Hepatocyte (in vitro differentiated cells): ENCODE results near the gene HOXC12. TPM values are rescaled to one million over a fixed set of nuclear protein-coding genes. Genes with fewer than 3 reads are reported as not detected.

Experiments
- DNase-seq: peaks from one replicate; pipeline ENCODE4 v3.0.0-alpha.2; 2016; ENCODE audit warnings: low spot score
- H2AFZ ChIP-seq: fragments of 200-600 bp; sonication (generic); 2 replicates; pipeline ENCODE4 v1.6.0; 2016; ENCODE audit warnings: antibody characterized with exemption, mild to moderate bottlenecking
- H3K27ac ChIP-seq: fragments of 200-600 bp; sonication (generic); 2 replicates; pipeline ENCODE4 v1.5.1; 2016; ENCODE audit warnings: mild to moderate bottlenecking
- H3K27me3 ChIP-seq: fragments of 200-600 bp; sonication (generic); 2 replicates; pipeline ENCODE4 v1.6.1; 2016
- H3K36me3 ChIP-seq: fragments of 200-600 bp; sonication (generic); replicated peaks from 2 replicates; pipeline ENCODE4 v1.5.1; 2016; ENCODE audit warnings: low read depth; ENCODE audit not compliant: insufficient read depth
- H3K4me1 ChIP-seq: fragments of 200-600 bp; sonication (generic); 2 replicates; pipeline ENCODE4 v1.5.1; 2016; ENCODE audit warnings: mild to moderate bottlenecking, moderate library complexity; ENCODE audit not compliant: insufficient read depth
- H3K4me2 ChIP-seq: fragments of 200-600 bp; sonication (generic); 2 replicates; pipeline ENCODE4 v1.6.0; 2016
- H3K4me3 ChIP-seq: fragments of 200-600 bp; sonication (generic); 2 replicates; pipeline ENCODE4 v1.5.1; 2016; ENCODE audit warnings: mild to moderate bottlenecking
- H3K79me2 ChIP-seq: fragments of 200-600 bp; sonication (generic); 2 replicates; pipeline ENCODE4 v1.6.0; 2017; ENCODE audit warnings: mild to moderate bottlenecking
- H3K9me2 ChIP-seq: fragments of 200-600 bp; sonication (generic); replicated peaks from 2 replicates; pipeline ENCODE4 v1.6.0; 2017; ENCODE audit warnings: mild to moderate bottlenecking; ENCODE audit not compliant: insufficient read depth
- H3K9me3 ChIP-seq: fragments of 200-600 bp; sonication (generic); 2 replicates; pipeline ENCODE4 v1.5.1; 2016; ENCODE audit warnings: low read depth, mild to moderate bottlenecking
- H4K20me1 ChIP-seq: fragments of 200-600 bp; sonication (generic); 2 replicates; pipeline ENCODE4 v1.6.0; 2016; ENCODE audit warnings: mild to moderate bottlenecking; ENCODE audit not compliant: insufficient read depth, poor library complexity, severe bottlenecking
- CTCF ChIP-seq: fragments of 200-600 bp; sonication (generic); IDR thresholded peaks from 2 replicates; pipeline ENCODE4 v1.5.1; 2016; ENCODE audit warnings: antibody characterized with exemption, mild to moderate bottlenecking; ENCODE audit not compliant: poor library complexity
- EZH2 ChIP-seq: fragments of 200-600 bp; sonication (generic); IDR thresholded peaks from 2 replicates; pipeline ENCODE4 v1.6.1; 2016; ENCODE audit warnings: antibody characterized with exemption, mild to moderate bottlenecking, borderline replicate concordance
- EZH2phosphoT487 ChIP-seq: fragments of 200-600 bp; sonication (generic); IDR thresholded peaks from one replicate; pipeline ENCODE4 v1.6.1; 2018; ENCODE audit warnings: antibody characterized with exemption, mild to moderate bottlenecking, low read depth, moderate library complexity; ENCODE audit not compliant: unreplicated experiment, severe bottlenecking
- WGBS: methylation state at CpG from one replicate; pipeline ENCODE4 v1.1.6; 2016; ENCODE audit warnings: low lambda C conversion rate; ENCODE audit errors: missing lambda C conversion rate; 5-methylcytosine and 5-hydroxymethylcytosine counted together
- polyA plus RNA-seq: library from polyadenylated mRNA; unstranded; fragments of >200 nt; fragmentation: Nextera tagmentation; extraction: Ambion mirVana; gene quantifications from 2 replicates; pipeline ENCODE4 v1.2.1, GENCODE V29; 2016
- total RNA-seq: library from RNA; depleted of rRNA; stranded (reverse); fragments of >200 nt; gene quantifications from 2 replicates; pipeline ENCODE4 v1.2.3, GENCODE V29; 2014

Gene HOXC12
- total and polyA plus RNA-seq, 2 experiments from 2014 or later: not detected

GRCh38 chr12:53944209-53944608 is 10.5 kb upstream of the HOXC12 start:
- no peak overlapping the region for H3K4me2 ChIP-seq
- DNase-seq: no peak
- H2AFZ ChIP-seq: no peak overlapping the region
- no peaks in the 10 kb centered on the region for H3K9me3 ChIP-seq
- H4K20me1 ChIP-seq: no peaks in the 10 kb centered on the region
- no peak overlapping the region for H3K4me3 ChIP-seq
- WGBS: 48% methylated on average over 4 of the region's 4 CpGs
- no peaks in the 10 kb centered on the region for H3K9me2 ChIP-seq
- no peaks in the 10 kb centered on the region for H3K36me3 ChIP-seq
- H3K79me2 ChIP-seq: no peaks in the 10 kb centered on the region
- peaks cover 99% of the 10 kb centered on the region for H3K27me3 ChIP-seq
- H3K27ac ChIP-seq: no peak overlapping the region
- H3K4me1 ChIP-seq: no peaks in the 10 kb centered on the region
- TF ChIP-seq CTCF (no peak), EZH2 (no peak), EZH2phosphoT487 (no peak)

GRCh38 chr12:53944907-53945847 is 9.5 kb upstream of the HOXC12 start:
- 20% methylated on average over 51 of the region's 51 CpGs for WGBS

GRCh38 chr12:53947743-53948142 is 7.0 kb upstream of the HOXC12 start:
- no peak overlapping the region for H2AFZ ChIP-seq
- H3K36me3 ChIP-seq: no peaks in the 10 kb centered on the region
- H3K4me1 ChIP-seq: no peaks in the 10 kb centered on the region
- H3K79me2 ChIP-seq: no peaks in the 10 kb centered on the region
- no peak for DNase-seq
- no peak overlapping the region for H3K4me3 ChIP-seq
- TF ChIP-seq EZH2: no peak
- TF ChIP-seq CTCF: no peak
- no peak for TF ChIP-seq EZH2phosphoT487
- H3K4me2 ChIP-seq: no peak overlapping the region
- no peak overlapping the region for H3K27ac ChIP-seq
- H3K9me2 ChIP-seq: no peaks in the 10 kb centered on the region
- no peaks in the 10 kb centered on the region for H4K20me1 ChIP-seq
- H3K9me3 ChIP-seq: no peaks in the 10 kb centered on the region
- H3K27me3 ChIP-seq: peaks cover 100% of the 10 kb centered on the region

More at GRCh38 chr12:53944907-53945847, 9.5 kb upstream of the HOXC12 start:
- H2AFZ ChIP-seq: no peak overlapping the region
- no peaks in the 10 kb centered on the region for H3K36me3 ChIP-seq
- peaks cover 99% of the 10 kb centered on the region for H3K27me3 ChIP-seq
- H3K4me1 ChIP-seq: no peaks in the 10 kb centered on the region
- TF ChIP-seq CTCF (no peak), EZH2 (peak; percentile 76)
- H3K79me2 ChIP-seq: no peaks in the 10 kb centered on the region
- H3K4me3 ChIP-seq: no peak overlapping the region
- no peaks in the 10 kb centered on the region for H4K20me1 ChIP-seq
- no peak for DNase-seq
- no peaks in the 10 kb centered on the region for H3K9me2 ChIP-seq
- H3K27ac ChIP-seq: no peak overlapping the region
- no peaks in the 10 kb centered on the region for H3K9me3 ChIP-seq
- H3K4me2 ChIP-seq: no peak overlapping the region
